Hematopoietic multipotent progenitor cell treated with erythropoietin and hydrocortisone succinate and interleukin-3 and kit ligand, for 6 days (in vitro differentiated cells): Measurements from ENCODE around the gene CUEDC1.
"Not testable (repeated sequence)": the region's sequence is repeated elsewhere in the genome, so short reads cannot be mapped to it uniquely, and the experiment has no call there.

Experiments used
- DNase-seq: peaks from one replicate; pipeline ENCODE4 v3.0.0-alpha.2; 2015

The CUEDC1 gene

DNA sequence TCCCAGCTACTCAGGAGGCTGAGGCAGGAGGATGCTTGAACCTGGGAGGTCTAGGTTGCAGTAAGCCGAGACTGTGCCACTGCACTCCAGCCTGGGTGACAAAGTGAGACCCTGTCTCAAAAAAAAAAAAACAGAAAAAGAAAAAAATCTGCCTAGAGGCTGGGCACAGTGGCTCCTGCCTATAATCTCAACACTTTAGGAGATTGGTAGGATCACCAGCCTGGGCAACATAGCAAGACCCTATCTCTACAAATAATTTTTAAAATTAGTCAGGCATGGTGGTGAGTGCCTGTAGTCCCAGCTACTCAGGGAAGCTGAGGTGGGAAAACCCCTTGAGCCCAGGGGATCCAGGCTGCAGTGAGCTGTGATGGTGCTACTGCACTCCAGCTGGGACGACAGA is 17.7 kb downstream of the CUEDC1 start:
- DNase-seq, result no peak

DNA sequence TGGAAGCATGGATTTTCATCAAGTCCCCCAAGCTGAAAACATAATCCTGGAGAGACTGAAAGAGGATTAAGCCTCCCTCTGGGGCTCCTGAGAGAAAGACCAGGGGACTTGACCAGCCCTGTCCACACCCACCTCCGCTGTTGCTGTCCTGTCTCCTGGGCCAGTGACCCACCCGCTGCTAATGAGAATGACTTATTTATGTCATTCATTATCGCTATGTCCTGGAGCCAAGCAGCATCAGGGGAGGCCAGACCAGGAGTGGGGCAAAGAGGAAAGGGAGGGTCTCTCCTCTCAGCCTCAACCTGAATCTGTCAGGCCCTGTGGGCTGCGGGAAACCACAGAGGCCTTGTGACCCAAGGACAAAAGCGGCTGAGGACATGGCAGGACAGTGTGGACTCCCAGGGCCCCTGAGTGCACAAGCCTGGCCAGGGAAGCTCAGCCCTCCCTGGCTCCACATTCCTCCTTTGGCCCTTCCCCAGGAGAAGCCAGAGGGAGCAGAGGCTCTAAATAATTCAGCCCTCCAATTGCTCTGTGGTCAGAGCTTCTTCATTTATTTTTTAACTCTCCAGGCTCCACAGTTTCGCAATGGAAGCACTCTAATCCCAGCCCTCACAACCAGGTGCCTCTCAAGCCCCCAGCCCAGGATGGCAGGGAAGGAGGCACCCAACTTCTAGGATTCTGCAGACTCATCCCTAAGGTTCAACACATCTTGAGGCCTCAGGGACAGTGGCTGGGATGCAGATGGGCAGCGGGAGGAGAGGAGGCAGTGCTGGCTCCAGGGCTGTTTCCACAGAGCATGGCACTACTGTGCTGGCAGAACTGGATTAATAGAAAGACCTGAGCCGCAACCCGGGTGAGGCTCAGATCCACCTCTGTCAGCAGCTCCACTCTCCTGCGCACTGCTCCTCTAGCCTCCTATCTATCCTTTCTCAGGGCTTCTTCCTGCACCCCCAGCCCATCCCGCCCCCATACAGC is 19.1 kb downstream of the CUEDC1 start:
- DNase-seq, result peak; percentile 33

DNA sequence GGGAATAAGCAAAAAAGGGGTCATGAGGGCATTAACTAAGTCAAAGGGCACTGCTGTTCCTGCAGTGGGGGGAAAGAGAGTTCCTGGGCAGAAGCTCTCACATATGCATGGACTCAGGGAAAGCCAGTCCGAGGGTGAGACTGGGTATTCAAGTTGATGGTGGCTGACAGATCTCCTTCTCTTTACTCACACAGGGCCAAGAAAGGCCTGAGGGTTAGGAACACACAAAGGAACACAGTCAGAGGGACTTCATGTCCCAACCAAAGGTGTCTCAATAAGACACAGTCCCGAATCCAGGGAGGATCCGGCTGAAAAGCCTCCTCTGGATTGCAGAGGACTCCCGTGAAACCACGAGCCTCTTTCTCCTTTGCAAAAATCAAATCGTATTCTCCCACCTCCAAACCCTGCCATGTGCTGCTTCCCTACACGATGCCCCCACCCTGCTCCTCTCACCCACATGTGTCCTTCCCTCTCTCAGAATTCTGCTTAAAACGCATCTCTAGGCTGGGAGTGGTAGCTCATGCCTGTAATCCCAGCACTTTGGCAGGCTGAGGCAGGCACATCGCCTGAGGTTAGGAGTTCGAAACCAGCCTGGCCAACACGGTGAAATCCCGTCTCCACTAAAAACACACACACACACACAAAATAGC is 23.6 kb downstream of the CUEDC1 start:
- DNase-seq, result no peak

DNA sequence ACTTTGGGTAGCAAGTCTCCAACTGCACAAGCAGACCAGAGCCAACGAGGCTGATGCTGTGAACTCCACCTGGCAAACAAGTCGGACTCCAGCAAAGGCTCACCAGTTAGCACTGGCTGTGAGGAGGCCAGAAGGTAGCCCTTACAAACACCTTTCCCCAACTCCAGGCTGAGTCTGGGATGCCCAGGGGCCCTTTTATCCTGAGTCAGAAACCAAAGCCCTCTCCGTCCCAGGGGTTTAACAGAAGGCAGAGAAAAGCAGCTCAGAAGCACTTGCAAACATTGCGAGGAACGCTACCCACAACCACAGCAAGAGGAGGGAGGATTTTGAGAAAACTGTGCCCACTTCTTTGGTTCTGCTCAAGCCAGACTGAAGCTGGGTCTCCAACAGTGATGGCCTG is 25.0 kb downstream of the CUEDC1 start:
- no peak for DNase-seq

DNA sequence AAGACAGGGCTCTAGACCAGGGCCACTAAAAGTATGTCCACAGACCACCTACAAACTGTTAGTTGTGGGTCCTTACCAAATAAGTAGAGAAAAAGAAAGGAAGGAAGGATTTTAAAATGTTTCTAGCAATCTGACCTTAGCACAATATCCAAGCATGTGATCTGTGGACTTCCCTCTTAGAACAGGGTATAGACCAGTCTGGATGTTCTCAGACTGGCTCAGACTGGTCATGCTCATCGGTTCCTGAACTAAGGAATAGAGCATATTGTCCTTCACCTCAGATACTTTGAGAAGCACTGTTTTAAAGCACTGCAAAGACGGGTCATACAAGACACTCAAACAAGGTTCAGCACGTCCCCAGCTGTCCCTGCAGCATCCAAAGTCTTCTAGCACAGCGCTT is 25.8 kb downstream of the CUEDC1 start:
- DNase-seq, result no peak

DNA sequence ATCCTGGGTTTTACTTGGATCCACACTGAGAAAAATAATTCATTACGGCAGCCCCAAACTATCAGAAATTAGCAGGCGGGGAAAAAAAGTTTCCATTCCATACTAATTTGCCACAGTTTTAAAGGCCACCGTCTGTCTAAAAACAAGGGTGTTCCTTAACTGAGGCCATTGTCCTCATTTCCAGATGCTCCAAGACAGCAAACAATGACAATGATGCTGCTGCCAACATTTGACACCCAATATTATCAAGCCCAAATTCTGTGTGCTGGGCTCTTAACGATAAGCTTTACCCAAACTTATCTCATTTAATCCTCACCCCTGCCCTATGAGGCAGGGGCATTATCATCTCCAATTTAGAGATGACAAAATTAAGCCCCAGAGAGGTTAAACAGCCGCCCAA is 26.3 kb downstream of the CUEDC1 start:
- peak; percentile 81 for DNase-seq

DNA sequence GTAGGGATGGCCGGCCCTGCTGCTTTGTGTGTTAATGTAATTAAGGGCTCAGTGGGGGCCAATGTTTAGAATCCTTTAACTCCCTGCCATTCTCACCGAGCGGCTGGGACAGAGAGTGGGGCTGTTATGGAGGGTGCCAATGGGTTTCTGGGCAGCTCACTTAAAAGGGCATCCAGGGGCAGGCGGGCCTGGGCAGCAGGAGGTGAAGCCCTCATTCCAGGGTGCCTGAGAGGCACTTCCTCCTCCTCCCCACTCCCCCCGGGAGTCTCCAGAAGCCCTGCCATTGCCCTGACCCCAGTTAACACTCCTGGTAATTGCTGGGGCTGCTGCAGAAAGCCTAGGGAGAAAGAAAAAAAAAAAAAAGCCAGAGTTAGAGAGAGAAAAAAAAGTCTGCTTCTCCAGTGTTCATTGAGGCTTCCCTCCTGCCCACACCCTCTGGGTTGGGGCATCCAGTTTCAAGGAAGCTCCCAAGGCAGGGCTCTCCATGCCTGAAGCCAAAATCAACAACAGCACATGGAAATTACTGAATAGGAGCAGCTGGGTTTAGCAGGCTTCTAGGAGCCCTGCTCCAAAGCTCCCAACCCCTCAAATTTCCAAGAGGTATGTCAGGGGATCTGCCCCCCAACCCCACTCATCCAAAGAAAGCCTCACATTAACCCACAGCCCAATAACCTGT is 28.0 kb downstream of the CUEDC1 start:
- no peak for DNase-seq

DNA sequence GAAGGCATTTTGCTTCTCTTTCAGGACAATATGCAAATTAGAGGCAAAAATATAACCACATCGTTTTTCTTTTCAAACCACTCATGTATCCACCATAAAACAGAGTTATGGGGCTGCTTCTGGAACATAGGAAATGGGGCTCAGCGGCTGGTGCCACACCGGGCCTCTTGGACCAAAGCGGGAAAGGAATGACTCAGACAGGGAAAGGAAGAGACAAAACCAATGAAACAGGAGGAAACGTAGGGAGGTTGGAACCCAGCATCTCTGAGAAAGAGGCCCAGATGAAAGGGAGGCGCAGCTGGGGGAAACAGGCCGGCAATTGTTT is 28.5 kb downstream of the CUEDC1 start:
- DNase-seq, result no peak

DNA sequence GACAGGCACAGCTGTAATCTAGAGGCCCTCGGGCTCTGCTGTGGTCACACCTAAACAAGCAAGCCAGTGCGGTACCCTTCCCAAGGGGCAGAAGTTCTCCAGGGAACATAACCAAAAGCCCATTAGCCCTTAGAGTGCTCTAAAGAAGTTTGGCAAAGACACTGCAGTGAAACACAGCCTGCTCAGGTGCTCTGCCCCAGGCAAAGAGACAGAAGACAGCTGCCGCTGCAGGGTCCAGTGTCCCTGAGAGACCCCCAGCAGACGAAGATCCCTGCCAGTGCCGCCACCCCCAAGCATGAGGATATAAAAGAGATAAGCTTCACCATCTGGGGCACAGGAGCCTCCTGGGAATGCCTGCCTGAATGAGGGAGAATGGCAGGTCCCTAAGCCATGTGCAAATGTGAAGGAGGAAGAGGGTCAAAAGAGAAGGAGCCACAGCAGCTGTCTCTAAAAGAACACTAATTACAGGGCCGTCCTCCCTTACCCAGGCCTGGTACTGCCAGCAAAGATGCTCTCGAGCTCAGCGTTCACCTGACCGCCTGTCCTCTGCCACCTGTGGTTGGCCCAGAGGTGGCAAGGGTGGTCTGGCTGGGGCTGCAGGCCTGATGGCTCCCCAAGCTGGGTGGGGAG is 29.7 kb downstream of the CUEDC1 start:
- no peak for DNase-seq

DNA sequence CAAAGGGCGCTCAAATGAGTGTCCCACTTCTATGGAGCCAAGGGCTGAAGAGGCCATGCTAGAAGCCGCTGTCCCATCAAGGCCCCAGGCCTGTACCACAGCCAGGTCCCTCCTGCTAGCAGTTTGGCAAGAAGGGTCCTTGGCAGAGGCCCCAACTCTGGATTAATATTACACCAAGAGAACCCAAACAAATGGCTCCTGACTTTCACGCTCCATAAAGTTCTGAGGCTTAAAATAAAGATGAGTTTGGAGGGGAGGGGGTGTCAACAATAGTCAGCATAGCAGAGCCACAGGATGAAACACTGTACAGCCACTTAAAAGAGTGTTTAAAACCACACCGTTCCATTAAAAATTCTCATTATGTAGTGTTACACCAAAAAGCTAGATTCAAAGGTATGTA is 30.5 kb downstream of the CUEDC1 start:
- no peak for DNase-seq

DNA sequence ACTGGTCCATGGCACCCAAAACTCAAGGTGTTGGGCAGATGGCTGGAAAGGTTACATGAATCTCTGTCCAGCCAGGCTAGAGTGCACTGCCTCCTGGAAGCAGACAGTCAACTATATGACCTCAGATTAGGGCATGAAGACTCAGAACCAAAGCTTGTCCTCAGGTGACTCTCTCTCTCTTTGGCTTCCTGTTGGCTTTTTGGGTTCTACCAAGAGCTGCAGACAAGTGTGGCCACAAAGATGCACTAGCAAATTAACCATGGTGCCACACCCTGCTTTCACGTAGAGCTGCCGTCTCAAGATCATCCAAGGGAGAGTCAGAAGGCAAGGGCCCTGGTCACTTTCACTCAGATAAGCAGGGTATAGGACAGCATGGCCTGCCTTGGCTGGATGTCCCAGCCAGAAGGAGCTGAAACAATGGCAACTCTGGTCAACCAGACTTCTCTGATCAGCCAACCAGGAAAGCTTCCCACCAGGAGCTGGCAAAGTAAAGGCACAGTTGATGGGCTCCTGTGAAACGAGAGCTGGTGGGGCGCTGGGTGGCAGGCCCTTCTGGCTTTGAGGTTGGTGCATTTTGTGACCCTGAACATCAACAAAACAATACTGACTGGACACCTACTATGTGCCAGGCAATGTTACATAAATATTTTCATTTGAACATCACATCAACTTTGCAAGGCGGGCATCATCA is 31.9 kb downstream of the CUEDC1 start:
- DNase-seq, result no peak

DNA sequence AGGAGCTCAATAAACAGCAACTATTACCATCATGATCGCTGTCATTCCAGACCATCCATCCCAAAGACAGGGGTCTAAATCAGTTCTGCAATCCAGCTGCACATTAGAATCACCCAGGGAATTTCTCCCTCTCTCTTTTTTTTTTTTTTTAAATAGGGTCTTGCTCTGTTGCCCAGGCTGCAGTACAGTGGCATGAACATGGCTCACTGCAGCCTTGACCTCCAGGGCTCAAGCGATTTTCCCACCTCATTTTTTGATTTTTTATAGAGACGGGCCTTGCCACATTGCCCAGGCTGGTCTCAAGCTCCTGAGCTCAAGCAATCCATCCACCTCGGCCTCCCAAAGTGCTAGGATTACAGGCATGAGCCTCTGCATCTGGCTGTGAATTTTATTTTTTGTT is 32.5 kb downstream of the CUEDC1 start:
- not testable (repeated sequence) for DNase-seq

DNA sequence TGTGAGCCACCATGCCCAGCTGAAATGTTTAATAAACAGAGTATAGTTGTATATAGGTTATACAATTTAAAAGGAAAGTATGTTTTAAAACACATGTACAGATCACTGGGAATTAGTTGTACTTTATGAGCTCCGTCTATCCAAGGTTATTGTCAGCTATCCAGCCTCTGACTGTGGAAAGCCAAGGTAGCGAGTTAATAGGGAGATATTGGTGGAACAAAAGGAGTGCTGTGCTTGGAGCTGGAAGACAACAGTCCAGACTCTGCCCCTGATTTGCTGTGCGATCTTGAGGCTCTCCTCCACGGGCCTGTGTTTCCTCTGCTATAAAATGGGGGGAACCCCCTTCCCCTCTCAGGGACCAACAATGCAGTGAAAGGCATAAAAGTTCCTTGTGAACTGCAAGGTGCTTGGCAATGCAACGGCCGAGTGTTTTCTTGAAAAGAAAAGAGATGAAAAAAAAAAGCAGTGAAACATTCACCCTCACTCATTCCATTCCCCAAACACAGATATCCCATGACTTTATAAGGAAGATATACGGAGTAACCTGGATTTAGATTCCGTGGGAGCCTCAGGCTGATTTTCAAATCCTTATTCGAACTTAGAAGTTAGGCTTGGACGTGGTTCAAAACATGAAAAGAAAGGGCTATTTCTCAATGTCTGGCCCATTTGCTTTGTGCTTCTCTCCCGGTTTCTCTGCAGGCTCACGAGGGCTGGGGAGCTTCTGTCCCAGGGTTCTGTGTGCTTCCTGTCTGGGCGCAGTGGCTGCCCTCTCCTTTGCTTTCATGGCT is 34.1 kb downstream of the CUEDC1 start:
- no peak for DNase-seq

DNA sequence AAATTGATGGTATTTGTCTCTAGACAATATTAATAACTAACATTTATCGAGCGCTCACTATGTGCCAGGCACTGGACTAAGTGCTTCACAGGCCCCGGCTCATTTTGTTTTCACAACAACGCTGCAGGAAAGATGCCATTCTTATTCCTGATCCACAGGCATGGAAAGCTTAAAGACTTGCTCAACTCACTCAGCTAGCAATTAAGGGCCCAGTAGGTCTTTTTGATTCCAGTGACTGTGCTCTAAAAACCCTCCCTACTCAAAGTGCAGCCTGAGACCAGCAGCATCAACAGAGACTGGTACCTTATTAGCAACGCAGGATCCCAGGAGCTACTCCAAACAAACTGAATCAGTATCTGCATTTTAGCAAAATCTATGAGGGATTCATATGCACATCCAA is 35.3 kb downstream of the CUEDC1 start:
- DNase-seq, result no peak

DNA sequence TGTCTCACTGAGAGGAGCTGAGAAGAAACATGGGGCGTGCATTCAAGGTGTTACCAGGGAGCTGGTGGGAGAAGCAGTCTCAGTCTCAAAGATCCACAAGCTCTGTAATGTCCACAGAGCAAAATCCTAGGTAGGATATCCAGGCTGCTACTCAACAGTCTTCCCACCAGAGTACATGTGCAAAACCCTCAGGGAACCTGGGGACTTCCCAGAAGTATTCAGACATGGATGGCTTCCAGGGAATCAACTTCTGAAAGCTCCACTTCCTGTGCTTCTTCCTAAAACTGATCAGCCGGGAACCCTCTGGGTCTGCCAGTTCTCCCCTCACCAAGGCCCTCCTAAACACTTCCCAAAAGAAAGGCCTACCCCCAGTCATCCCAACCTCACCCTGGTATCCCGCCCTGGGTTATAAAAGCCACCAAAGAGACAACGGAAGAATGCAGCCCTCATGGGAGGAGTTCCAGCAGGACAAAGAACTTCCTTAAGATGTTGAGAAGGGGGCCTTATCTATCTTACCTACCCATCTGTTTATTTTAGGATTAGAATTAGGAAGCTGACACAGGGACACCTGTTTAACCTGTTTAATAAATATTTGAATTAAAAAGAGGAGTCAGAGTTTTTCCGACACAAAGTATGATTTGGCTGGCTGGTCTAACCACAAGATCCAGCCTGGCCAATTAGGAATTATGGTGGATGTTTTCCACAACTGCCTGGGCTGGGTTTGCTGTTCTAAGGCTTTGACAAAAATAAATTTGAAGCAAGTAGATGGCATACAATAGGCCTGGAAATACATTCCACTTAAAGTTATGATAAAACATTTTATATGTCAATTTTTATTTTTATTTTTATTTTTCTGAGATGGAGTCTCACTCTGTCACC is 37.0 kb downstream of the CUEDC1 start:
- no peak for DNase-seq

DNA sequence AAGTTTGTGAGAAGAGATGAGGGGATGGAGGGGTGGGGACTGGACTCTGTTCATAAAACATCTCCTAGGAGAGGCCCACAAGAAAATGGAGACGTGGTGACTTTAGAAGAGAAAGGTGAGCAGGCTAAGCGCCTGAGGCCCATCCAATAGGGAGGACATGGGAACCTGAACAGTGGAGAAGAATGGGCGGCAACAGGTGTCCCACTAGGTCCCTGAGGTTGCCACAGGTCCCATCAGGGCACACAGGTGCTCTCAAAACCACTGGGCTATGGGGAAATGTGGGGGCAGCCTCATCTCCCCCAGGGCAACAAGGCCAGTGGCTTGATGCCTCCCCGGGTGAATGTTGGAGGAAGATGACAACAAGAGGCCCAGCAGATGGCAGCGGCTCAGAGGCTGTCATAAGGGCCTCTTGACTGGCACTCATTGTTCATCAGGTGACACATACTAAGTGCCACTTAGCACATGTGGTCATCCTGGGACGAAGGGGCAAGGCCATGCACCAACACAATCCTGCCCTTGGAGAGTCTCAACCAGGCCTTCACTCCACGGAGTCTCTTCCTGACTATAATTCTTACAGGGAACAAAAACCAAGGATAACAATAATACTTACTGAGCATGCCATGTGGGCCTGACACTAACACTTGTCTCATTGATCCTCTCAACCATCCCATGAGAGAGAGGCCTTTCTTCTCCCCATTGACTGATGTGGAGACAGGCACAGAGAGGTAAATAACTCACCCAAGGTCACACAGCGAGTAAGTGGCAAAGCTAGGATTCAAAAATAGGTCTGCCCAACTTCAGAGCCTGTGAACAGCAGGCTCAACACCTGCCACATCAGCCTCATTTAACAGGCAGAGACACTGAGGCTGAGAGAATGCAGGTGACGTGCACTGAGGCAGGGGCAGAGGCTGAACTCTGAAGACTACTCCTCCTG is 38.0 kb downstream of the CUEDC1 start:
- DNase-seq, result peak; percentile 72

DNA sequence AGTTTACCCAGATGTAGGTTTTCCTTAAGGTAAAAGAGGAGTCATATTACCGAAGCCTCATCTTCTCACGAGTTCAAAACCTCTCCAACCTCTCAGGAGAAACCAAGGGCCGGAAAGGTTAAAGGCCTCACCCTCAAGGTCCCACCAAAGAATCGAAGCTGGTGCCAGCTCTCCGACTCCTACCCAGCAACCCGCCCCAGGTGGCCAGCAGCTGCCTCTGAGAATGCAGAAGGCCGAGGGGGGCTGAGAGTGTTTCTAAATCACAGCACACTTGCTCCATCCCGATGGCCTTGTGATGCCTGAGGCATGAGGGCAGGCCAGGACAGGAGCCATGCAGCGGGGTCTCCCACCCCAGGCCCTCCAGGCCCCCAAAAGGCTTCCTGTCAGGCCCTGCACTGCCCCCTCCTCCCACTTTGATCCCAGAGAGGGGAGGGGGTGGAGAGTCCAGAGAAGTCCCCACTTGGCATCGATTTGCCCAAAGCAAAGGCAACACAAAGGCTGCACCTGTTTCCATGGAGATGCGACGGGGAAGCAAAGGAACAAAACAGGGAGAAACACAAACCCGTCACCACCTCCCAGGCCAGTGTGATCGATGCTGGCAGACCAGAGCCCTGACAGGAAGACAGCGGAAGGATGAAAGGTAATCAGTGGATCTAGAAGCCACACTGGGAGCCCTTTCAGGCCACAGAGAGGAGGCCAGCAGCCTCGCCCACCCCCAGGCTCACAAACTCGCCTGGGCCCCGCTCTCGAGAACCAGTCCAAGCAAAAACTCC is 39.0 kb downstream of the CUEDC1 start:
- no peak for DNase-seq

DNA sequence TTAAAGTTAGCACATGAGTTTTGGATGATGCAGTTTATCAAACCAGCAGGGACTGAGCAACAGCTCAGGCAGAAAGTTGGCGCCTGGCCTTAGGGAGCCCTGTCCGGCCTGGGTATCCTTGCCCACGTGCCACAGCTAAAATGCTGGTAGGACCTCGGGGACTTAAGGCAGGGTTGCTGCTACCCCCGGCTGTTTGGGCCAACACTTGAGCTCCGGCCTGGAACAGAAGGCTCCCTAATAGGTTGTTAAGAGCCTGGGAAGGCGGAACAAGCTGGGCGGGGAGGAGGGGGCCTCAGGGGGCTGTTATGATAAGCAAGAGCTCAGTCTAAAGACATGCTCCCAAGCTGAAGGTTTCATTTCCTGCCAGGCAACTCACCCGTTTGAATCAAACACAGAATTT is 39.7 kb downstream of the CUEDC1 start:
- no peak for DNase-seq
